ENCODE measurements around the gene WDR5.
"Not testable (repeated sequence)": the region's sequence is repeated elsewhere in the genome, so short reads cannot be mapped to it uniquely, and the experiment has no call there.

WDR5 gene

DNA sequence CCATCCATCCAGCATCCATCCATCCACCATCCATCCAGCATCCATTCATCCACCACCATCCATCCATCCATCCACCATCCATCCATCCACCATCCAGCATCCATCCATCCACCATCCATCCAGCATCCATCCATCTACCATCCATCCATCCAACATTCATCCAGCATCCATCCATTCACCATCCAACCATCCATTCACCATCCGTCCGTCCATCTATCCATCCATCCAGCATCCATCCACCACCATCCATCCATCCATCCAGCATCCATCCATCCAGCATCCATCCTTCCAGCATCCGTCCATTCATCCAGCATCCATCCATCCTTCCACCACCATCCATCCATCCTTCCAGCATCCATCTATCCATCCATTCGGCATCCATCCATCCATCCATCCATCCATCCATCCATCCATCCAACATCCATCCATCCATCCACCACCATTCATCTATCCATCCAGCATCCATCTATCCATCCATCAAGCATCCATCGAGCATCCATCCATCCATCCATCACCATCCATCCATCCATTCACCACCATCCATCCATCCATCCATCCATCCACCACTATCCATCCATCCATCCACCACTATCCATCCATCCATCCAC is 32.4 kb upstream of the WDR5 start:
- TF ChIP-seq, protein P1, sequence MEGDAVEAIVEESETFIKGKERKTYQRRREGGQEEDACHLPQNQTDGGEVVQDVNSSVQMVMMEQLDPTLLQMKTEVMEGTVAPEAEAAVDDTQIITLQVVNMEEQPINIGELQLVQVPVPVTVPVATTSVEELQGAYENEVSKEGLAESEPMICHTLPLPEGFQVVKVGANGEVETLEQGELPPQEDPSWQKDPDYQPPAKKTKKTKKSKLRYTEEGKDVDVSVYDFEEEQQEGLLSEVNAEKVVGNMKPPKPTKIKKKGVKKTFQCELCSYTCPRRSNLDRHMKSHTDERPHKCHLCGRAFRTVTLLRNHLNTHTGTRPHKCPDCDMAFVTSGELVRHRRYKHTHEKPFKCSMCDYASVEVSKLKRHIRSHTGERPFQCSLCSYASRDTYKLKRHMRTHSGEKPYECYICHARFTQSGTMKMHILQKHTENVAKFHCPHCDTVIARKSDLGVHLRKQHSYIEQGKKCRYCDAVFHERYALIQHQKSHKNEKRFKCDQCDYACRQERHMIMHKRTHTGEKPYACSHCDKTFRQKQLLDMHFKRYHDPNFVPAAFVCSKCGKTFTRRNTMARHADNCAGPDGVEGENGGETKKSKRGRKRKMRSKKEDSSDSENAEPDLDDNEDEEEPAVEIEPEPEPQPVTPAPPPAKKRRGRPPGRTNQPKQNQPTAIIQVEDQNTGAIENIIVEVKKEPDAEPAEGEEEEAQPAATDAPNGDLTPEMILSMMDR (IDR thresholded peaks at IDR 0.05; ENCODE audit: low read depth, low read length): no peak
- no peak overlapping the region for H3K4me3 ChIP-seq (ENCODE audit: low read depth, low read length)

DNA sequence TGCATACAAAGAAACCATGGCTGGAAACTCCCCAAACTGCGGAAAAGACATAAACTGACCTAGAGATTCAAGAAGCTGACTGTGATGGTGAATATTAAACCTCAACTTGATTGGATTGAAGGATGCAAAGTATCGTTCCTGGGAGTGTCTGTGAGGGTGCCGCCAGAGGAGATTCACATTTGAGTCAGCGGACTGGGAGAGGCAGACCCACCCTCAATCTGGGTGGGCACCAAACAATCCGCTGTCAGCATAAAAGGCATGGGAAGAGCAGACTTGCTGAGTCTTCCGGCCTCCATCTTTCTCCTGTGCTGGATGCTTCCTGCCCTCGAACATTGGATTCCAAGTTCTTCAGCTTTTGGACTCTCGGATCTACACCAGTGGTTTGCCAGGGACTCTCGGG is 24.8 kb upstream of the WDR5 start:
- no peak overlapping the region for H3K4me3 ChIP-seq (ENCODE audit: low read depth, low read length)
- TF ChIP-seq, protein P1 (IDR thresholded peaks at IDR 0.05; ENCODE audit: low read depth, low read length): no peak

DNA sequence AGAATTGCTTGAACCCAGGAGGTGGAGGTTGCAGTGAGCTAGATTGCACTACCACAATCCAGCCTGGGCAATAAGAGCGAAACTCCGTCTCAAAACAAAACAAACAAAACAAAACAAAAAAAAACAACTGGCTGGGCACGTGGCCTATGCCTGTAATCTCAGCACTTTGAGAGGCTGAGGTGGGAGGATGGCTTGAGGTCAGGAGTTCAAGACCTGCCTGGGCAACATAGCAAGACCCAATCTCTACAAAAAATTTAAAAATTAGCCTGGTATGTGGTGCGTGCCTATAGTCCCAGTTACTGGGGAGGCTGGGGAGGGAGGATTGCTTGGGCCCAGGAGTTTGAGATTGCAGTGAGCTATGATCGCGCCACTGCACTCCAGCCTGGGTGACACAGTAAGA is 23.3 kb upstream of the WDR5 start:
- TF ChIP-seq, protein P1 (IDR thresholded peaks at IDR 0.05; ENCODE audit: low read depth, low read length): no peak
- H3K4me3 ChIP-seq (ENCODE audit: low read depth, low read length): no peak overlapping the region

DNA sequence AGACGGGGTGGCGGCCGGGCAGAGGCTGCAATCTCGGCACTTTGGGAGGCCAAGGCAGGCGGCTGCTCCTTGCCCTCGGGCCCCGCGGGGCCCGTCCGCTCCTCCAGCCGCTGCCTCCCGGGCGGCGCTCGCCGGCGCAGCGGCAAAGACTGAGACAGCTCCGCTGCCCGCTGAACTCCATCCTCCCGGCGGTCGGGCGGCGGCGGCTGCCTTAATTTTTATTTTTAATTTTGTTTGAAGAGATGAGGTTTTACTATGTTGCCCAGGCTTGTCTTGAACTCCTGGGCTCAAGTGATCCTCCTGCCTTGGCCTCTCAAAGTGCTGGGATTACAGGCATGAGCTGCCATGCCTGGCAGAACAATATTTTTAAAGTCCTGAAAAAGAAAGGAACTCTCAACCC is 16.9 kb upstream of the WDR5 start:
- not testable (repeated sequence) for H3K4me3 ChIP-seq (ENCODE audit: low read depth, low read length)

DNA sequence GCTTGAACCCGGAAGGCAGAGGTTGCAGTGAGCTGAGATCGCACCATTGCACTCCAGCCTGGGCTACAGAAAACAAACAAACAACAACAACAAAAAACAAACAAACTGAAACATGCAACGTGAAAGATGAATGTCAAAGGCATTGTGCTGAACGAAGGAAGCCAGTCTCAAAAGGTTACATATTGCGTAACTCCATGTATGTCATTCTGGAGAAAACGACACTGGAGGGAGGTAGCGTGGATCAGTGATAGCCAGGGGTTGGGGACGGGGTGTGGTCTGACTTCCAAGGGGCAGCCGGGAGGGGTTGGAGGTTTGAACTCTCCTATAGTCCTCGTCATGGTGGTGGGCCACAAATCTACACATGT is 12.1 kb upstream of the WDR5 start:
- TF ChIP-seq, protein P1 (IDR thresholded peaks at IDR 0.05; ENCODE audit: low read depth, low read length): no peak
- no peak overlapping the region for H3K4me3 ChIP-seq (ENCODE audit: low read depth, low read length)

DNA sequence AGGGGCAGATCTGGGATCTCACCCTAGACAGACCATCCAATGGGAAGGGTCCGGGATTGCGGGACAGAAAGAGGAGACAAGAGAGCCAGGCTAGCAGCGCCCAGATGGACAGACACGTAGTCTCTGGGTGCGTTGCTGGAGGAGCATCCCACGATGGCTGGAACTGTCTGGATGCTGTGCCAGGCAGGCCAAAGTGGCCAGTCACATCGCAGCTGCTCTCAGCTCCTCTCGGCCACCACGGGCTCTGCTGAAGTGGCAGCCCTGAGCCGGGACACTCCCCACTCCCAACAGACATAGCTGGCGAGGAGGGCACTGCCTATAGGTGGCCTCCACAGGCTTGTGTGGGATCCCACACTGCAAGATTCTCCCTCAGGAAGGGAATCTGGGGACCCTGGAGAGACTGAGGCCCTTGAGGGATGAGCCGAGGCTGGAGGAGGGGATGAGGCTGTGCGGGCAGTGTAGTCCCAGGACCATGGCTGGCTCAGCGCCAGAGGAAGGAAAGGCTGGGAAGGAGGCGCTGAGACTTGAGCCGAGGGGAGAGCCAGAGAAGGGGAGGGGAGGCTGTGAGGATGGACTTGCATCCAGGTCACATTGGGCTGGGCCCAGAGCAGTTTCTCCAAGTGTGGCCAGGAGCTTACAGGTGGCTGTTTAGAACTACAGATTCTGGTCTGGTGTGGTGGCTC is 10.3 kb upstream of the WDR5 start:
- TF ChIP-seq, protein P1 (IDR thresholded peaks at IDR 0.05; ENCODE audit: low read depth, low read length): no peak
- H3K4me3 ChIP-seq (ENCODE audit: low read depth, low read length): no peak overlapping the region

DNA sequence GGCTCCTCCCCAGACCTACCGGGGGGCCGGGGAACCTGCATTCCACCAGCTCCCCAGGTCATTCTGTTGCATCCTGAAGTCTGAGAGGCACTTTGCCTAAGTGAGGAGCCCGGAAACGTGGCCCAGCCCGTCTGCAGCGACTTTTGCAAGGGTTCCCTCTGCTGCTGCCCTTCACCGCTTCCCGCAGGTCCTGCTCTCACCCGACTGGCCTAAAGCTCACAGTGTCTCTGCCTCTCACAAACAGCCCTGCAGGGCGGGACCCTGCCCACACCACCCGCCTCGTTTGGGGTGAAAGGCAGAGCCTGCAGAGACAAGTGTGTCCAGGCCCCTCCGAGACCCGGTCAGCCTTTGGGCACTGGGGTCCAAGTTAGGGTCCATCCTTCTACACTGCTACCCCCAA is 9.5 kb upstream of the WDR5 start:
- no peak overlapping the region for H3K4me3 ChIP-seq (ENCODE audit: low read depth, low read length)
- TF ChIP-seq, protein P1 (IDR thresholded peaks at IDR 0.05; ENCODE audit: low read depth, low read length): no peak

Measured in WI38 (cell line).